AG09309 (cell line): ENCODE data around the gene FCF1.

ENCODE experiments used
- DNase-seq: peaks from one replicate; pipeline ENCODE4 v3.0.0-alpha.2; 2010; ENCODE audit warnings: low read depth
- H3K4me3 ChIP-seq: 2 replicates; pipeline ENCODE4 v1.5.1; 2011; ENCODE audit warnings: mild to moderate bottlenecking, low read depth, low read length, moderate library complexity; ENCODE audit not compliant: control insufficient read depth
- TF ChIP-seq, protein P1 (sequence below): IDR thresholded peaks from 2 replicates; pipeline ENCODE4 v1.5.1; 2011; ENCODE audit warnings: mild to moderate bottlenecking, low read depth, low read length, inconsistent platforms; ENCODE audit not compliant: insufficient read depth, control insufficient read depth; ENCODE audit errors: missing control alignments

Gene FCF1

DNA sequence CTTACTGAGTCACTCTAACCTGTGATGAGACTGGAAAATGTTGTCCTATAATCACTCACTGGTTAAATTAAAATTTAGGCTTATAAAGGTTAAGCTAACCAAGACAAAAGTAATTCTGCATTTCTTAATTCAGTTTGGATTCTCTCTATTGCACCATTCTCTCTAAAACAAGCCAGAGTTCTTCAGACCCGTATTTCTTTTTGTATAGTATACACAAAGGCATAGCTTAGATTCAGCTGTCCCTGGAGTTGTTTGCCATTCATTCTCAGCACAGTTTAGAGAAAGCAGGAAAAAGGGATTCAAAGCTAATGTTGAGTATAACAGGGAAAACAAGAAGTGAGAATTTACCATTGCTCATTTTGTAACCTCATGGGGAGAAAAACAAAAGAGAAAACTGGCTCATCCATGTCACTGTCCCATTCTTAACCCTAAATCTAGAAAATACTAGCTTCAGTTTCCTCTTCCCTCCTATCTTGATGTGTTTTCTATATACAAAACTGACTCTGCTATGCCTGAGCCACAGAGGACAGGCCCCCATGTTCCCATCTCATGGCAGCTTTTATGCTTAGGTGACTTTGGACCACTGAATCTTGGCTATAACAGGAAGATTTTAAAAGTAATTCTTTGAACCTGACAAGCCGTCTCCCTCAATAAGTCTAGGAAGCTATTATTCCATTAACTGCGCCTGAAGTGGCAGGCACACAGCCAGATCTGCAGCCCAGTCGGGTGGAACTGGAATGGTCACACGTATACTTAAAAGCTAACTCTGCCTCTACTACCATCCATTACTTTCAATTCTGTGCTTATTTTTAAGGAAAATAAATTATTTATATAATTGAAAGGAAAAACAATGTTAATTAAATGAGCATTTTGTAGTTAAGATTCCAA, 7.1 kb upstream of the FCF1 start:
- DNase-seq: no peak
- no peak overlapping the region for H3K4me3 ChIP-seq
- TF ChIP-seq, protein P1, sequence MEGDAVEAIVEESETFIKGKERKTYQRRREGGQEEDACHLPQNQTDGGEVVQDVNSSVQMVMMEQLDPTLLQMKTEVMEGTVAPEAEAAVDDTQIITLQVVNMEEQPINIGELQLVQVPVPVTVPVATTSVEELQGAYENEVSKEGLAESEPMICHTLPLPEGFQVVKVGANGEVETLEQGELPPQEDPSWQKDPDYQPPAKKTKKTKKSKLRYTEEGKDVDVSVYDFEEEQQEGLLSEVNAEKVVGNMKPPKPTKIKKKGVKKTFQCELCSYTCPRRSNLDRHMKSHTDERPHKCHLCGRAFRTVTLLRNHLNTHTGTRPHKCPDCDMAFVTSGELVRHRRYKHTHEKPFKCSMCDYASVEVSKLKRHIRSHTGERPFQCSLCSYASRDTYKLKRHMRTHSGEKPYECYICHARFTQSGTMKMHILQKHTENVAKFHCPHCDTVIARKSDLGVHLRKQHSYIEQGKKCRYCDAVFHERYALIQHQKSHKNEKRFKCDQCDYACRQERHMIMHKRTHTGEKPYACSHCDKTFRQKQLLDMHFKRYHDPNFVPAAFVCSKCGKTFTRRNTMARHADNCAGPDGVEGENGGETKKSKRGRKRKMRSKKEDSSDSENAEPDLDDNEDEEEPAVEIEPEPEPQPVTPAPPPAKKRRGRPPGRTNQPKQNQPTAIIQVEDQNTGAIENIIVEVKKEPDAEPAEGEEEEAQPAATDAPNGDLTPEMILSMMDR: no peak

- TF ChIP-seq, protein P1: no peak
- no peak overlapping the region for H3K4me3 ChIP-seq
- DNase-seq: no peak
Observed at GRCh38 chr14:74710480-74710879, 2.5 kb upstream of the FCF1 start.

GRCh38 chr14:74711651-74712050, 1.3 kb upstream of the FCF1 start:
- H3K4me3 ChIP-seq: no peak overlapping the region
- TF ChIP-seq, protein P1: no peak
- no peak for DNase-seq

DNA sequence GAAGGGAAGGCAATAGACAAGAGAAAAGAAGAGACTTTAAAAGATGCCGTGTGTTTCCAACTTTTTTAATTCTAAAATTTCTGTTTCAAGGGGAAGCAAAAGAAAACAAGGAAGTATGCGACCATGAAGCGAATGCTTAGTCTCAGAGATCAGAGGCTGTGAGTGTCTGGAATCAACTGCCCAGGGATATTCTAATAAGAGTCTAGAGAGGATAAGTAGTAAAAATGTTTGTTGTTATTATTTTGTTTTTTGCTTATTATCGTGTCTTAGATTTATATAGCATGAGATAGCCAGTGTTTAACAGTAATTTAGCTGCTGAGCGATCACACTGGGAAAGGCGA, 421 bp downstream of the FCF1 start:
- TF ChIP-seq, protein P1: no peak
- peak overlapping the region; percentile 88 for H3K4me3 ChIP-seq
- DNase-seq: no peak

DNA sequence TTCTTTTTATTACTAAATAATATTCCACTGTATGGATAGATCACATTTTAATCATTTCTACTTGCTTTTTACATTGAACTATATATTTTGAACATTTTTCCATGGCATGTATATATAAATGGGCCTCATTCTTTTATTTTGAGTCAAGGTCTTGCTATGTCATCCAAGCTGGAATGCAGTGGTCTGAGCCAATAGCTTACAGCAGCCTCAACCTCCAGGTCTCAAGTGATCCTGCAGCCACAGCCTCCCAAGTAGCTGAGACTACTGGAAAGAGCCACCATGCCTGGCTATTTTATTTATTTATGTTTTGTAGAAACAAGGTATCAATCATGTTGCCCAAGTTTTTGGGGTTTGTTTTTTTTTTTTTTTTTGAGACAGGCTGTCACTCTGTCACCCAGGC, 7.6 kb downstream of the FCF1 start:
- no peak for DNase-seq

DNA sequence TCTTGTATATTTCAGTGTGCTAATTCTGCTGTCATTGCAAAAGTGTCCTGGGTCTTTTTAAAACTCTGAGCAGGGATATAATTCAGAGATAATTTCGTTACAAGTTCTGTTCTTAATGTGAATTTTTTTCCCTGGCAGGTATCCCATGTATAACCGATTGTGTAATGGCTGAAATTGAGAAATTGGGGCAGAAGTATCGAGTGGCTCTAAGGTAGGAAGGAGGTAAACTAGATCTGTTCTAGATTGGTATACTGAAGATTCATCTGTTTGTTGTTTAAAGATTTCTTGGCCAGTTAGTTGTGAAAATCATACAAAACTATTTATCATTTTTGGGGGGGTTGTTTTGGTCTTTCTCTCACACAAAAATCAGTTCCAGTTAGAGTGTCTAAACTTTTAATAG, 10.2 kb downstream of the FCF1 start:
- no peak for DNase-seq
- TF ChIP-seq, protein P1: no peak
- H3K4me3 ChIP-seq: no peak overlapping the region

More for the DNA sequence above, 7.6 kb downstream of the FCF1 start:
- H3K4me3 ChIP-seq: no peak overlapping the region
- TF ChIP-seq, protein P1: no peak

DNA sequence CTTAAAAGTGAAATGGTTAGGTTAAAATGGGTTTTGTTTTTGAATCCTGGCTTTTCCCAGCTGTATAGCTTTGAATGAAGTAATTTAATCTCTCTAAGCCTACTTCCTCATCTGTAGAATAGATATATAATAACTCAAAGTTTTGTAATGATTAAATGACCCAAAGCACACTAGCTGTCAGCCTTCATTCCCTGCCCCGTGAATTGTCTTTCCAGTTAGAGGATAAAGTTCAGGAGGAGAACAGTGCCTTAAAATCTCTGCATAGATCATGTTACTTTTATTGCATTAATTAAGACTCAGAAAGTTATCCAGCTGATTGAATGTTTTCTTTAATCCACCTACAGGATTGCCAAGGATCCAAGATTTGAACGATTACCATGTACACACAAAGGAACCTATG, 19.4 kb downstream of the FCF1 start:
- DNase-seq: no peak
- TF ChIP-seq, protein P1: no peak
- H3K4me3 ChIP-seq: no peak overlapping the region
